ENCODE results near the gene ZBTB32.

ZBTB32 gene

DNA sequence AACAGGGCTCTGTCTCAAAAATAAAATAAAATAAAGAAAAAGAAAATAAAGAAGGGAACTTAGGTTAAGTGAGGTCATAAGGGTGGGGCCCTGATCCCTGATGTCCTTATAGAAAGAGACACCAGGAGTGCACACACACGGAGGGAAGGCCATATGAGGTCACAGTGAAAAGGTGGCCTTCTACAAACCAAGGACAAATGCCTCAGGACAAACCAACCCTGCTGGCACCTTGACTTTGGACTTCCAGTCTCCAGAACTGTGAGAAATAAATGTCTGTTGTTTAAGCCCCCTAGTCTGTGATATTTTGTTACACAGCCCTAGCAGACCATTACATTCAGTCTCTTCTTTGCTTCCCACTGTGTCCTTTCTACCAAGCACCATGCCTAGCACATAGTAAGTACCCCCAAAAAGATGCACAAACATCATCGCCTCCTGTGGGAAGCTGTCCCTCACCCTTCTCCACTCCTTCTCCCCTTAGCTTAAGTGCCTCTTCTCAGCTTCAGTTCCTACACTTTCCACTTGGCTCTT, 8.4 kb upstream of the ZBTB32 start:
- DNase-seq (ENCODE audit: low read depth, low spot score) = no peak

DNA sequence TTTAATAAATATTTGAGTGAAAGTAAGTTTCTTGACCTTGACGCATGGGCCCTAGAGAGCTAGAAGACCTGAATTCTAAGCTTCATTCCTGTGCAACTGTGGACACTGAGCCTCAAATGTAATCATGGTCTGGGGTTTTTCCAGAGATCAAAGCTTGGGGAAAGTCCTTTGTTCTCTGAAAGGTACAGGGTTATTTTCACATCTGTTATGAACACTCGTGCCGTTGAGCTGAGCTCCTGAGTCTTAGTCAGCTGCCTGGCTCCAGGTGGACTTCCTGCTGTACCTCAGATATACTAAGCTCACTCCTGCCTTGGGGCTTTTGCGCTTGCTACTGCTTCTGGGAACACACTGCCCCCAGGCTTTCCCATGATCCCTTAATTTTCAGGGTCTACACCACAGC, 7.5 kb upstream of the ZBTB32 start:
- DNase-seq (ENCODE audit: low read depth, low spot score) = no peak

DNA sequence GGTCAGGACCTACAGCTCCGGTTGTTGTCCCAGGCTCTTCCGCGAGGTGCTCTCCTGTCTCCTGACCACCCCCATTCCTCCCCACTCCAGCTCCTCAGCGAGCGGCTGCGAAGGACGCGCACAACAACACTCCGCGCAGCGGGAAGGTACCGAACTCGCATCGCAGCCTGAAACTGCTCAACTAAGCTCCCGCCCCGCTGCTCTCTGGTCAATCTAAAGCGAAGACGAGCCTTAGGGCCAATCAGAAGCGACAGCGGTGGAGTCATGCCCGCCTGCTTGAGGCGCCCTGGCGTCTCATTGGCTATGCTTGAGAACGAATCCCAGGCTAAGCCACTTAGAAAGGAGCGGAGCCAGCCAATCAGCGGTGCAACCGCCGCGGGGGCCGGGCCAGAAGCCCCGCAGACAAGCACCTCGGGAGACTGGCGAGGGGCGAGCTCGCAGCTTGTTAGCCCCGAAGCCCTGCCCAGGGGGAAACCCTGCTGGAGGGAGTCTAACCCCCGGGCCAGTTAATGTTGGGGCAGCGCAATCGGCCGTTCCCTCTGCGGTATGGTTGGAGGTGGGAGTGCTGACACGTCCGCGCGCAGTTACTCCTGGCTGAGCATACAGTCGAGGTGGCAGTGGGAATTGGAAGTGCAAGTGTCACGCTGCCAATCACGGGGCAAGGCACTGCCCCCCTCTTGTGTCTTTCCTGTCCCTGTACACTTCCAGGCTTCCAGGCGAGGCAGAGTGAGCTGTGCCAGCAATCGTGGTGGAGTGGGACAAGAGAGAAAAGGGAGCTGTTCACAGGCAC, 1.9 kb upstream of the ZBTB32 start:
- DNase-seq (ENCODE audit: low read depth, low spot score) = peak; percentile 90

DNA sequence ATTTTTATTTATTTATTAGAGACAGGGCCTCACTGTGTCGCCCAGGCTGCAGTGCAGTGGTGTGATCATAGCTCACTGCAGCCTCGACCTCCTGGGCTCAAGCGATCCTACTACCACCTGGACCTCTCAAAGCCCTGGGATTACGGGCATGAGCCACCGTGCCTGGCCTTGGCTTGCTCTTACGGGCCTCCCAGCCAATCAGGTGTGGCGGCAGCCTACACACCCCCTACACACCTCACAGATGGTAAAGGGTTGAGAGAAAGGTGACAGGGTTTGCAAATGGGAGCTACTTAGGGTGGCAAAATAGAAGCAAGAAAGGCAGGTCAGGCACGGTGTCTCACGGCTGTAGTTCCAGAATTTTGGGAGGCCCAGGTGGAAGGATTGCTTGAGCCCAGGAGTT, 1.0 kb upstream of the ZBTB32 start:
- DNase-seq (ENCODE audit: low read depth, low spot score) = no peak

DNA sequence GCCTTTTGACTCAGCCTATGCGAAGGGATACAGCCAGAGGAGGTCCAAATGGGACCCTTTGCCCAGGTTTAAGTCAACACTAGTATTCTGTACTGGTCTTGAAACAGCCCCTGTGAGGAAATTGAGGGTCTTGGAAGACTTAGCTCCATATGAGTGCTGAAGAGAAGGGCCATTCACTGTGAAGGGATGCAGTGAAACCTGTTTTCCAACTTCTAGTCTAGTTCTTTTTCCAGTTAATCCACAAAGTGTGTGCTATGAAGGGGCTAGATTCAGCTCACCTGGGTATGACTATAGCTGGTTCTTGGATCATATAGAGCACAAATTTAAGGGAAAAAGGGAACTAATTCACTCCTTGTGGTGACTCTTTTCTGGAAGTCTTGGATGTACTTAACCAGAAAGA, 4.0 kb downstream of the ZBTB32 start:
- DNase-seq (ENCODE audit: low read depth, low spot score) = no peak

DNA sequence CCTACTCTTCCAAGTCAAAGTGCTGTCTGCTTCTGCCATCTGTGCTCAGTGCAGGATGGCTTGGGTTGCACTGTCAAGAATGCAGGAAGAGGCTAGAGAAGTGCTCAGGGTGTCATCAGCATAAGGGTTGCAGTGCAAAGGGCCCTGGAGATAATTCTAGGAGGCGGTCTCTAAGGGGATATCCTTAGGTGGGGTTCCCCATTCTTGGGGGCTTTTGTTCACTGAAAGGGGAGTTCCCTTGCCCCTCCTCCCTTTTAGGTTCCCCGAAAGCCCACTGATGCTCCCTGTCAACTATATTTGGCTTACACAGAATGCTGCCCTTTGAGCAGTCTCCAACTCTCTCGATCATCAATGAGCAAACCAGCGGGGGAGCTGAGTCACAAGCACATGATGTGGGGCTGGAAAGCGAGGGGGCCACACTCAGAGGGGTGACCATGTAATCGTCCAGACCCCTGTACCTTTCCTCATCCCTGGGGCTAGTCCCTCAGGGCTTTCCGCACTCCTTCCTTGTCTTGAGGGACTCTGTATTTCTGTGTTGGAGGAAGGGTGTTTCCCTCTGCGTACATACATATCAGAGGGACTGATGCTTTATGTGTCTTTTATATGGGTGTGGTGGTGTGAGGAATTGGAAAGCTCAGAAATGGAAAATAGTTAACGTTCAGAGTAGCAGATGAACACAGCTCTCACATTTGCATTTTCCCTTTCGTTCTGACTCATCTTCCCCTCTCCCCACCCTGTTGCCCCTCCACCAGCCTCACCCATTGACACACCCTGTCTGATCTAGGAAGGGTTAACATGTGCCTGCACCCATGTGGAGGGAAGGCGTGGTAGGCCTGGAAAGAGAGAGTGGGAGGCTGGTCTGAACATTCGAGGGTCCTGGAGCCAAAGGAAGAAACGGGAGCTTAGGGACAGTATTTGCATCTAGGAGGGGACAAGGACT, 6.7 kb downstream of the ZBTB32 start:
- DNase-seq (ENCODE audit: low read depth, low spot score) = no peak

DNA sequence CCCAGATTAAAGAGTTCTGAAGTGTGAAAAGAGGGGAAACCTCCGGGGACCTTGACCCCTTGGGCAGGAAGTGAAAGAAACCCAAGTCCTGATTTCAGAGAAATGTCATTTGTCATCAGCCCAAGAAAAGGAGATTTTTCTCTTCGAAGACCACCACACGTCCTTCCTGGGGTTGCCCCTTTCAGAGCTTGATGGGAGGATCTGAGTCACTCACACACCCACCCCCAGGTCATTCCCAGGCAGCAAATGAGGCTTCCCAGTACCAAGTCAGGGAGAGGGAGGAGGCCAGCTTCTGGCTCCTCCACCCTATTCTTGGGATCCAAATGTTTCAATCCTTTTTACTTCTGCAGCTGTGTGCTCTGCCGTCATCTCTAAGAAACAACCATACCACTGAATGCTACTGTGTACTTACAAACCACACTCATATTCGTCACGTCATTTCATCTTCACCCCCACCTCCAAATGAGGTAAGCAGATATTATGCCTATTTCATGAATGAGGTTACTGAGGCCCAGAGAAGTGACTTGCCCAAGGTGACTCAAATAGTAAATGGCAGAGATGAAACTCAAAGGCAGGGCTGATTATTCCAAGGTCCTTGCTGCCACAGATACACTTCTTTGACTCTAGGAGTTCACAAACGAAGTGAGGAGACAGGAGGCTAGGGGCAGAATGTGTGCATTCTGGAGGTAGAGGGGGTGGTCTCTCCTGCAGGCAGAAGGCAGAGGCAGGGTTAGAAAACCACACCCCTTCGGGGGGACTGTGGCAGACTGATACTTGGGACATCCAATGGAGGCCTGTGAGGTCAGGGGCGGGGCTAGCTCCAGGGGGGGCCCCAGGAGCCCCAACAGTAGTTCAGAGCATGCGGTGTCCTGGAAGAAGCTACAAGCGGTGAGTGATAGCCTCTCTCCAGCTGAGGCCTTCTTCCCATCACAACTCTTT, 8.5 kb downstream of the ZBTB32 start:
- DNase-seq (ENCODE audit: low read depth, low spot score) = no peak

DNA sequence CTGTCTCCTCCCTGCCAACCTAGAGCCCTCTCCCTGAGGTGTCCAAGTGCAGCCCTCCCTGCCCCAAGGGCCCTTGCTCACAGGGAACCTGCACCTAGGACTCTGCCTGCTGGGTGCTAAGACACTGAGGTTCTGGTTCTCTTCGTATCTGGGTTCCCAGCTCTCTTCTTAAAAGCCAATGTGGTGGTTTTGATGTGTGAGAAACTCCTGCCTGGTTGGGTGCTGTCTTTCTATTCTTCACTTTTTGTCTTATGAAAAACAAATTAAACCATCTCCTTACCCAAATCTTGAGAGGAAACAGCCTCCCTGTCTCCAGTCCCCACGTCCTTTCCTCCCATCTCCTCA, 9.1 kb downstream of the ZBTB32 start:
- DNase-seq (ENCODE audit: low read depth, low spot score) = no peak

DNA sequence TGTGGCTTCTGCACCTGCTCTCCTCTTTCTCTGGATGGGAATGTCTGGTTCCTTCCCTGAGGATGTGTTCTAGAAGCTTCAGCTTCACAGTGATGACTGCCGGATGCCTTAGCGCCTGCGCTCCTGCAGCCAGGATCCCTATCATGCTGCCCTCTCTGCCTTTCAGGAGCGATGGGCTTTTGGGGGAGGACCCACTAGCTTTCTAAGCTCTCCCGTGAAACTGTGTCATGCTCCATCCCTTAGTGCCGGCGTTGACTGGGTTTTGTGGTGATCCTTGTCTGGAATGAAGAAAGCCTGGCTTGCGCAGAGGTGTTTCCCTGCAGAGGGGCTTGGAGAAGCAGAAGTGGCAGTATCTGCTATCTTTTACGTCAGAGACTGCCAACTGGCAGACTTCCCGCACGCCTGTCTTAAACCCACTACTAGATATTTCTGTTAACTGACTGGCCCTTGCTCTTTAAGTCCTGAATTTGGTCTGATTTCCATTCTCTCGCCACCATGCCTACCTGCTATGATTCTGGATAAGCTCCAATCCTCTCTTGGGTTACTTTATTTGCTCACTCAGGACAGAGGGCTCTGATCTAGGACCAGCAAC, 9.6 kb downstream of the ZBTB32 start:
- DNase-seq (ENCODE audit: low read depth, low spot score) = no peak

DNA sequence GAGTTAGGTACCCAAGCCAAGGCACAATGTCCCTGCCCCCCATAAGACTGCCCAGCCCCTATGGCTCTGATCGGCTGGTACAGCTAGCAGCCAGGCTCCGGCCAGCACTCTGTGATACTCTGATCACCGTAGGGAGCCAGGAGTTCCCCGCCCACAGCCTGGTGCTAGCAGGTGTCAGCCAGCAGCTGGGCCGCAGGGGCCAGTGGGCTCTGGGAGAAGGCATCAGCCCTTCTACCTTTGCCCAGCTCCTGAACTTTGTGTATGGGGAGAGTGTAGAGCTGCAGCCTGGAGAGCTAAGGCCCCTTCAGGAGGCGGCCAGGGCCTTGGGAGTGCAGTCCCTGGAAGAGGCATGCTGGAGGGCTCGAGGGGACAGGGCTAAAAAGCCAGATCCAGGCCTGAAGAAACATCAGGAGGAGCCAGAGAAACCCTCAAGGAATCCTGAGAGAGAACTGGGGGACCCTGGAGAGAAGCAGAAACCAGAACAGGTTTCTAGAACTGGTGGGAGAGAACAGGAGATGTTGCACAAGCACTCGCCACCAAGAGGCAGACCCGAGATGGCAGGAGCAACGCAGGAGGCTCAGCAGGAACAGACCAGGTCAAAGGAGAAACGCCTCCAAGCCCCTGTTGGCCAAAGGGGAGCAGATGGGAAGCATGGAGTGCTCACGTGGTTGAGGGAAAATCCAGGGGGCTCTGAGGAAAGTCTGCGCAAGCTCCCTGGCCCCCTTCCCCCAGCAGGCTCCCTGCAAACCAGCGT, 10.4 kb downstream of the ZBTB32 start:
- DNase-seq (ENCODE audit: low read depth, low spot score) = no peak

DNA sequence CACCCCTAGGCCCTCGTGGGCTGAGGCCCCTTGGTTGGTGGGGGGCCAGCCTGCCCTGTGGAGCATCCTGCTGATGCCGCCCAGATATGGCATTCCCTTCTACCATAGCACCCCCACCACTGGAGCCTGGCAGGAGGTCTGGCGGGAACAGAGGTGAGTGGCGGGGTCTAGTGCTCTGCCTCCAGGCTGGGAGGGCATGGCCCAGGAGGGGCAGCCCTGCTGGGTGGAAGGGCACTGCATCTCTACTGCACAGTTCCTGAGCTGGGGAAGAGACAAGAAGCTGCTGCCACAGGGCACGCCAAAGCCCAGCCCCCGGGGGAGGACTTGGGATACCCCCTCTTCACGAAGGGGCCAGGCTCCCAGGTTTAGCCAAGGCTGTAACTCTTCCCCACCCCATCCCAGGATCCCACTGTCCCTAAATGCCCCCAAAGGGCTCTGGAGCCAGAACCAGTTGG, 11.0 kb downstream of the ZBTB32 start:
- DNase-seq (ENCODE audit: low read depth, low spot score) = no peak

DNA sequence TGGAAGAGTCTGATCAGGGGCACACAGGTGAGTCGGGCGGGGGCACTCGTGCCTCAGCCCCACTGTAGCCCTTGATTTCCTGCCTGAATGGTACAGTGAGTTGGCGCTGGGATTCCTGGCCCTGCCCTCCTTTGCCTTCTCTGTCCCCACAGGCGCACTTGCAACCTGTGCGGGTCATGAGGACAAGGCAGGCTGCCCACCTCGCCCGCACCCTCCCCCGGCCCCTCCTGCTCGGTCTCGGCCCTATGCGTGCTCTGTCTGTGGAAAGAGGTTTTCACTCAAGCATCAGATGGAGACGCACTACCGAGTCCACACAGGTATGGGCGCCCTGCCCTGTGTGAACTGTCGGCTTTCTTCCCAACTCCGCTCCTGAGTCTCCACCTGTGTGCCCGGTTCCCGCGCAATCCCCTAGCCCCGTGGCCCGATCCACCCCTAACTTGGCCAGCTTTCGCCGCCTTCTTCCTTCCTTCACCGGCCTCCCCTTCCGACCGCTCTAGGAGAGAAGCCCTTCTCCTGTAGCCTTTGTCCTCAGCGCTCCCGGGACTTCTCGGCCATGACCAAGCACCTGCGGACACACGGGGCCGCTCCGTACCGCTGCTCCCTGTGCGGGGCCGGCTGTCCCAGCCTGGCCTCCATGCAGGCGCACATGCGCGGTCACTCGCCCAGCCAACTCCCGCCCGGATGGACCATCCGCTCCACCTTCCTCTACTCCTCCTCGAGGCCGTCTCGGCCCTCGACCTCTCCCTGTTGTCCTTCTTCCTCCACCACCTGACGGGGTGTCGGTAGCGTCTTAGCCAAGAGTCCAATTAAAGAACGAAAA, 11.8 kb downstream of the ZBTB32 start:
- DNase-seq (ENCODE audit: low read depth, low spot score) = no peak

DNA sequence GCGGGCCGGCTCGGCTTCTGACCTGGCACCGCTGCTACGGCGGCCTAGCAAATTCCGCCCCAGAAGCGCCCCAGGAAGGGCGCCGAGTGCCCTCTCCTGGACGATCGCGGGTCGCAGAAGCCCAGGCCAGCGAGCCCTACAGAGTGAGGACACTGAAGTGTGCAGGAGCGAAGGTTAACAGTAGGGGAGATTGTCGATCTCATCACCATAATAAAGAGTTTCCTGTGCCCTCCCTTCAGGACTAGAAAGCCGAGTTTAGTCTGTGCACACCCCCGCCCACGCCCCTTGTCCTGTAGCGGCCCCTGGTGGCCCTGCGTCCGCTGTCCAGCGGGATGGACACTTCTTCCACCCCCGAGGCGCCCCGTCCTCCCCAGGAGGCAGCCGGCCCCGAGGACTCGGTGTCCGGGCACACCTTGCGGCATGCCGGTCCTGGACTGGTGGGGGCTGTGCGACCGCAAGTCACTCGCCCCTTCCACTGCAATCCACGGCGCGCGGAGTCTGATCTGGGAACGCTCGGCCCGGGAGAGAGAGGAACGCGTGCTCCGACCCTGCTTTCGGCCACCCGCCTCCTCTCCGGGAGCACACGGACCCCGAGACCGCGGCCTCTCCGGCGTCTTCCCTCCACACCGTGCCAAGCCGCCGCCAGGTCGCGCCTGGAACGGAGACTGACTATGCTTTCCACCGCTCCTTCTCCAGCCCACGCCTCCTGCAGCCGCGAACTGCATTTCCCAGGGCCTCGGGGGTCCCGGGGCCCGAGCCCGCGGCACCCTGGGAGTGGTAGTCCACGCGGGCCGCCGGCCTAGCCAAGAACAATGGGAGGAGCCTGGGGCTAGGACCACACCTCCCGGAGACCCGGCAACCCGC, 12.7 kb downstream of the ZBTB32 start:
- DNase-seq (ENCODE audit: low read depth, low spot score) = peak; percentile 91

DNA sequence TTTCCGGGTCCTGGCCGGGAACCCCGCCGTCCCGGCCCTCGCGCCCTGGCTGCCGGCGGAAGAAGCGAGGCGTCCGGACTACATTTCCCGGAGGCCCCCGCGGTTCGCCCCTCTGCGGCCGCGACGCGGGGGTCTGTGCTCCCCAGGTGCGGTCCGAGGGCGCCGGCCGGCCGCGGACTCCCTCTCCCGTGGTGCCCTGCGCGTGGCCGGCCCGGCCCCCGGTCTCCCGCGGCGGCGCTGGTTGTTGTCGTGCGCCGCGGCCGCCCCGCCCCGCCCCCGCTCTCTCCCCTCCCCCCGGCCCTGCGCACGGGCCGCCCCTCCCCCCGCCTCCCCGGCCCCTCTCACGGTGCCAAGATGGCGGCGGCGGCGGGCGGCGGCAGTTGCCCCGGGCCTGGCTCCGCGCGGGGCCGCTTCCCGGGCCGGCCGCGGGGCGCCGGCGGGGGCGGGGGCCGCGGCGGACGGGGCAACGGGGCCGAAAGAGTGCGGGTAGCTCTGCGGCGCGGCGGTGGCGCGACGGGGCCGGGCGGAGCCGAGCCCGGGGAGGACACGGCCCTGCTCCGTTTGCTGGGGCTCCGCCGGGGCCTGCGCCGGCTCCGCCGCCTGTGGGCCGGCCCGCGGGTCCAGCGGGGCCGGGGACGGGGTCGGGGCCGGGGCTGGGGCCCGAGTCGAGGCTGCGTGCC, 13.4 kb downstream of the ZBTB32 start, which contains the start of gene KMT2B:
Gene KMT2B, plus strand, starts transcription at position 339 of the 680 bp plus-strand sequence. Its CDS starts 16 bp downstream, at position 355.
- DNase-seq (ENCODE audit: low read depth, low spot score) = no peak

DNA sequence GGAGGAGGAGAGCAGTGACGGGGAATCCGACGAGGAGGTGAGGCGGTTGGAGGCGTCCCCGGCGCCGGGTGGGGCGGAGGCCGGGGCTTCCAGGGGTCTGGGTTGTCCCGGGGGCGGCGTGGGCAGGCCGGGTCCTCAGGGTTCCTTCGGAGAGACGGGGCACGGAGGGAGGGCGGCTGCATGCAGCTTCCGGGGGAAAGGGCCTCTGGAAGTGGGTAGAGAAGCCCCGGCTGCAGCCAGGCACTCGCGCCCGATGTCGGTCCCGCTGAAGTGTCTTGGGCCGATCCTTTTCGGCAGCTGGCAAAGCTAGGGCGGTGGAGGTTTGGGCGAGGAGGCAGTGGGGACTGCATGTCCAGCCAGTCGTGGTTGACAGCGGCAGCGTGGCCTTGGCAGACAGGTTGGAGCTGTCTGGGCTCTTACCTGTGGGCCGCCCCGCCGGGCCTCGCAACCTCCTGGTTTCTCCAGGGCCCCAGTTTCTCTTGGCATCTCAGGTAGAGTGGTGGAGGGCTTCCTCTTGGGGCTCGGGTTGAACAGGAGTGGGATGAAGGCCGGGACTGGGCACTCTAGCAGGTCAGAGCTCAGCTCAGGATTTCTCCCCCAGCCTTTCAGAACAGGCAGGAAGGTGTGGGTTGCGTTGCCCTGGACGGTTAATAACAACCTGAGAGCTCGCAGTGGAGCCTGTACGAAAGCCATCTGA, 14.1 kb downstream of the ZBTB32 start:
- DNase-seq (ENCODE audit: low read depth, low spot score) = no peak

DNA sequence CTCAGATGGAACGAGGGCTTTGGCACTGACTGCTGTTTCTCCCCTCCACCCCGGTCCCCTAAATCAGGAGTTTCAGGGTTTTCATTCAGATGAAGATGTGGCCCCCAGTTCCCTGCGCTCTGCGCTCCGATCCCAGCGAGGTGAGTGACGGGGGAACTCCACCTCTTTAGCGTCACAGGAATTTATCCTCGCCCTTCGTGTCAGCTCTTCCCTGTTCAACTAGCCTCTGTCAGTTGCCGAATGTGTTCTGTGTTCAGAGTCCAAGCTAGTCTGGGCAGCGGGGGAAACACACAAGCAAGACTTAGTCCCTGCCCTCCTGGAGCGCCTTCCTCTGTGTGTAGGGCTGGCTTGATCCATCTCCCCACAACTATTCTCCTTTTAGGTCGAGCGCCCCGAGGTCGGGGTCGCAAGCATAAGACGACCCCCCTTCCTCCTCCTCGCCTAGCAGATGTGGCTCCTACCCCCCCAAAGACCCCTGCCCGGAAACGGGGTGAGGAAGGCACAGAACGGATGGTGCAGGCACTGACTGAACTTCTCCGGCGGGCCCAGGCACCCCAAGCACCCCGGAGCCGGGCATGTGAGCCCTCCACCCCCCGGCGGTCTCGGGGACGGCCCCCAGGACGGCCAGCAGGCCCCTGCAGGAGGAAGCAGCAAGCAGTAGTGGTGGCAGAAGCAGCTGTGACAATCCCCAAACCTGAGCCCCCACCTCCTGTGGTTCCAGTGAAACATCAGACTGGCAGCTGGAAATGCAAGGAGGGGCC, 15.2 kb downstream of the ZBTB32 start:
- DNase-seq (ENCODE audit: low read depth, low spot score) = no peak
